OCI-M2 (cell line): ENCODE results near the gene NRXN3.

Experiments
- DNase-seq: peaks from one replicate; lab custom pipeline; 2025; ENCODE audit not compliant: unreplicated experiment; lab: John Stamatoyannopoulos, UW

Gene NRXN3

DNA sequence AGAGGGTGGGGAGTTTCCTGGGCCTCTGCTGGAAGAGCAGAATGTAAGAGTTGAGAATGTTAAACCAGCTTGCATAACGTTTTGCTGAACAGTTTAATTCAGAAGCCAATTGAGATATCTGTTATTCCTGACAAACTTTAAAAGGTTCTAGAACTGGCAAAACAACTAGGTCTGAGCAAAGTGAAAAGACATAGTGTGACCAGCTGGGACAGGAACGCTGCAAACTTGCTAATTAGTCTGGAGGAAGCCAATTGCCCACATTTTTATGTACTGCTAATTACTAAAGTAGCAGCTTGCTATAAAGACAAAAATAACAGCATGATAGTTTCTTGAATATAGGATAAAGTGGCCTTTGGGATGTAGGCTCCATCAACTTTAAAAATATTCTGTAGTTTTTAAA, 704.9 kb downstream of the NRXN3 start:
- no peak for DNase-seq

DNA sequence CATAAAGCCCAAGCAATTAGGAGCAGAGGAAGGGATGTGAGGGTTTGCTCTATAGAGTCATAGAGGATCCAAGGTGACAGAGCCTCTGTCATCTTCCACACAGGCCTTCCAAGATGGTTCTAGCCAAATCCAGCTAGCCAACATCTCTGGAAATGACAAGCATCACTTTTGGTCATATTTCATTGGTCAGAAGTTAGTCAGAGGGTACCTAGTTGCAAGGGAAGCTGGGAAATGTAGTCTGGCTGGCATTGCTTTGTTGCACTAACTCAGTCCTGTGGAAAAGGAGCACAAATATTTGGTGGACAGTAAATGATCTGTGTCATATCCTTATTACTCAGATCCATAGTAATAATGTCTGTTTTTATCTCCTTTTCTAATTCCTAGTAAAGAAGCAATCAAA, 715.7 kb downstream of the NRXN3 start:
- DNase-seq: no peak

DNA sequence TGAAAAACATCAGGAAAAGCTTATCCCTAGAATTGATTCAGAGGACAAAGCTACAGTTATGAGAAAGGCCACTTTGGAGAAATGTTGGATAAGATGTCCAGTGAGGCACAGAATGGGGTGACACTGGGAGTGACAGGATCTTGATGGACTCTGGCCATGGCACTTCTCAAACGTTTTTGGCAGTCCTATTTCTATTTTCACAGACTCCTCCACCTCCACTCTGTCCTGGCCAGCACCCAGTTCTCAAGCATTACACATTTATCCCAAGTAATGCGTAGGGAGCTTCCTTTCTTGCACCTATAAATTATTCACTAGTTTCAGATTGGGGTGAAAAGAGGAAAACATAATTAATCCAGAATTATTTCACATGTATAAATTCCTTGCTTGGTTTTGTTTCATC, 727.3 kb downstream of the NRXN3 start:
- no peak for DNase-seq

DNA sequence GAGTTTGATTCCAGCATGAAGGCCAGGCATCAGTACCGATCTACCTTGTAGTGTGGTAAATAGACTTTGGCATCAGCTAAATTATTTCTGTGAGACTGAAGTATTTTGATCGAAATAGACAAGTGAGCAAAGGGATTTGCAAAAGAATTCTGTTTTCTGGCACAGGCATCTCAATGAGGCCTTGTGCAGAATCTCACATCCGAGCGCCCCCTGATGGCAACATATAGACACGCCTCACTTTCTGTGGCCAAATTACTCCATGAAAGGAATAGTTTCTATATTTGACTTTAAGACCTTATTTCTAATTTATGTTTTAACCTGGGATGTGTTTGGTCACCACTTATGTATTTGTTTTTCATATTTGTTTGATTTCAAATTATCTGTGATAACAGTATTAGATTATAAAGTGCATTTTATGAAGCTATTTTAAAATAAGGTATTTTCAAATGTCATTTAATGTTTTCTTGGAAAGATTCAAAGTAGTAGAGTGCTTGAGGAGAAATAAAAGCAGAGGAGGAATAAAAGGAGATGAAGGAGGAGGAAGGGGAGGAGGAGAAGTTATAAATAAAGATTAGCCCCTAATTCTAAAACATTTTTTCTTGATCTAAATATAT, 731.9 kb downstream of the NRXN3 start:
- DNase-seq: no peak

DNA sequence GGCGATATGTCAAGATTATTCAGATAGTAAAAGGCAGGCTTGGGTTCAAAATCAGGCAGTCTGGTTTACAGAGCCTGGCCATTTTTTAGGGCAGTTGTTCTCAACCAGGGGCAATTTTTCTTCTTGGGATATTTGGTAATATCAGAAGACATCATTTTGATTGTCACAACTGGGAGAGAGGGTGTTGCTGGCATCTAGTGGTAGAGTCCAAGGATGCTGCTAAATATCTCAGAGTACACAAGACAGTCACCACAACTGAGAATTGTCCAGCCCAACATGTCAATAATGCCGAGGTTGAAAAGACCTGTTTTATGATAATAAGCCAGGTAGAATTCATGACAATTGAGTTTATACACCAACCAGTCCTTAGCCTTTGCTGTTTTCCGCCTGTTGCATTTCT, 733.9 kb downstream of the NRXN3 start:
- DNase-seq: no peak

DNA sequence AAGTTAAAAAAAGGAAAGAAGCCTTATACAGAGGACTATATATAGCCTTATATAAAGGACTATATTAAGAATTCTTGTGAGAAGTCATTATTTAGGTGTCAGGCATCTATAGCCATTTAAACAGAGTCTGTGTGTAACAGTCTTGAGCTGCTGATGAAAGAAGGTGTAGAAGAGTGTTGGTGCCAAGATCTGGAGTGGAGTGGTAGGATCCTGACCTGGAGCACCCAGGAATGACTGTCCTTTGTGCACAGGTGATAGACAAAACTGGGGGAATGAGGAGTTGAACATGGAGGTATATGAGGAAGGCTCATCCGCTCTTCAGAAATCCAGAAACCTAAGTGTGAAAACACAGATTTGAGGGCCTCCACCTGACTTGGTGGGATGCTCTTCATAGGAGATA, 747.3 kb downstream of the NRXN3 start:
- DNase-seq: no peak

DNA sequence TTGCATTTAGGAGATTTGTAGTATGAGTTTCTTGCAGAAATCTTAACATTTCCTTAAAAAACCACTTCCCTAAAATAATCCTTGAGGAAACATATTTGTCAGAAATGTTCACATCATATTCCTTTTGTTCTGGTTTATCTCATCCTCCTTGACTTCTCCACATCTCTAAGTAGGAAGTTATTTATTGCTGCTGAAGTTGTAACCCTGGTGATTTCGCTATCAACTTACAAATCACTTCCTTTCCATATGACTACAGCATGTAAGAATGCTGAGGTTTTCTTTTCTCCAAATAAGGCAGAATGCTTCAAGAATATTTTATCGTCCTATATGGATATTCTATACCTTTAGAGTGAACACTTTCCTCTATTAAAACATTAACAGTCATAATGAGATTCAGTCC, 751.7 kb downstream of the NRXN3 start:
- no peak for DNase-seq

DNA sequence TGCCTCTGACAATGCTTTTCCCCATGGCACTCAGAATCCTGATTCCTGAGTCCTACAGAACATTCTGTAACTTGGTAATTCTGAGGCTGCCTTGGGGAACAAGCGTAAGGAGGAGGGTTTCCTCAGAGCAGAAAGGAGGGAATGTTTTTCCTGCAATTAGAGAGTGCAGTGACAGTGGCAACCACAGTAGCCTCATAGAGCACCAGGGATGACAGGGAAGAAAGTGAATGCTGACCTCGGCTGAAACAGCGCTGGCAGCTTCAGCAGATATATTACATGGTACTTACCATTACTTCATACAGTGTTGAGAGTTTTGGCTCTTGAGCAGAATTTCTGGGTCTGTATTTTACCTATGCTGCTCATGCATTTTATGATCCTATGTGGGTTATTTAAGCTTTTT, 757.1 kb downstream of the NRXN3 start:
- DNase-seq: no peak

DNA sequence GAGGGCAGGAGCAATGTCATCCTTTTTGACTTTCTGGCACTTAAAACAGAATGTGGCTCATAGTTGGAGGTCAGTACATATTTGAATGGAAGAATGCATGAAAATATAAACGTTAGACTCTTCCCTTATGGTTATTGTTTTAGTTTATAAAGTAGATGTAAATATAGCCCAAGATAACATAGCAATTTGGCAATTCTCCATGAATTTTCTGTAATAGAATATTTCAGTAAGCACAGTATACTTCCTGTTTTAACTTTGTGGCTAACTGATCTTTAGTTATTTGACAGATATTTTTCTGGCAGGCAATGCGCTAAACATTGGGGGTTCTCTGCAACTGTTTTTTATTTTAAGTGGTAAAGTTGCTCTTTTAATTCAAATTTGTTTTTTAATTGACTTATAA, 763.0 kb downstream of the NRXN3 start:
- no peak for DNase-seq

DNA sequence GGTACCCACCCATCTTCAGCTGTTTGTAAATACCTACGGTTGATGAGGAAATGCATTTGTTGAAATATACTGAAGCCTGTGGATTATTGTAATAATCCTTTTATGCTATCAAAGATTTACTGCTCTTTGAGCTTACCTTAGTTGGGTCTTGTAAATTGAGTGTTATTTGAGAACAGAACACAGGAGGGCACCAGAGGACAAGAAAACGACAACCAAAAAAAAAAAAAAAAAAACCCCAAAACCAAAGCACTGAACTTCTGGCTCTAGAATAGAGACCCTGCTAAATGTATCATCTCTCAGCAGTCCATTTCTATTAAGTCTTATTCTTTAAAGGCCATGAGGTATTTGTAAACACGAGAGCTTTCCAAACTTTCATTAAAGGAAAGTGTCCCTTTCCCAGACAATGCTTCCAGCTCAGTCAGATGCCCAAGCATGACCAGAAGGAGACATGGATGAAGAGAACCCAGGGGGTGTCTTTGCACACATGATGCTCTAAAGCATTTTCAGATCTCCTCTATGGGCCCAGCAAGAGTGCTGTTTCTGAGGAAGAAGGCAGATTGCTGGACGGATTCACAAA, 763.9 kb downstream of the NRXN3 start:
- no peak for DNase-seq

DNA sequence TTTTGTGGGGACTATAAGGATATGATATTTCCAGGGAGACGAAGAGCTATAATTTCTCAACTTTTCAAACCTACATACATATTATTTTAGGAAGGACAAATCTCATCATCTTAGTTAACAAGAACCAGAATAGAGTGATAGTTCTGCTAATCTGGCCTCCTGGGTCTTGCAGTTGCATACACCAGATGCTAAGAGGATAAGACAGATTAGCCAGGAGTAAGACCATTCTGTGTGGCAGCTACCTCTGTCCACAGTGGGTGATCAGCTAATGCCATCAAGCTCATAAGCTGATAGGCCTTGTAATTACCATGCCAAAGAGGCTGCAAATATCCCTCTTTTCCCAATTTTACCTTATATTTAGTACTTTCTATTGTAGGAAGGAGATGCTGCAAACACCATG, 776.8 kb downstream of the NRXN3 start:
- no peak for DNase-seq

DNA sequence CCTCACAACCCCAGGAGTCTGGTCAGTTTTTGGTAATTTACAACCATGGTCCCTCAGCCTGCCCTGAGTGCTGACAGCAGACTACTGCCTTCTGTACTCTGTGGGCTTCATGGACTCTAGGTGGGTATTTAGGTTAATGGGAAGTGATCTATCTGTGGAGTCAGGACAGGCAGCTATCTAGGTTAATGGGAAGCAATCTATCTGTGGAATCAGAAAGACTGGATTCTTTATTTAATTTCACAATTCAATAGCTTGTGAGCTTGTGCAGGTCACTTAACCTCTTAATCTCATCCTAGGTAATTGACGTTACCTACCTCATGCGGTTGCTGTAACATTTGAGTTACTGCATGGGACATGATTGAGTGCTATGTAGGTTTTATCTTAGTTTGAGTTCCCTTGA, 777.5 kb downstream of the NRXN3 start:
- DNase-seq: no peak

DNA sequence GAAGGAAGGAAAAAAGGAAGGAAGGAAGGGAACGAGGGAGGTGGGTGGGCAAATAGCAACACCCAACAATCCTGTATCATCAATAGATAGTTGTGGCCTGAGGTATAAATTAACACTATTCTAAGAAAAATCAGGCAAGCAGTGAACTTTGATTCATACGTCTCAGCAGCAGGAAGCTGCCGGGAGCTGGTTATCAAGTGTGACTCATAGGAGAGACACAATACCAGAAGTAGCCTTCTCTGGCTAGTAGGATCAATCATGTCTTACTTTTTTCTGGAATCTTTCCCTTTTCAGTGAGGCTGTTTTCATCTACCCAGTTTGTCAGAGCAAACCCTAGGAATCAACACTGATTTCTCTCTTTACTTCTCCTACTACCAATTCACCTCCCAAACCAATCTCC, 780.5 kb downstream of the NRXN3 start:
- DNase-seq: no peak

DNA sequence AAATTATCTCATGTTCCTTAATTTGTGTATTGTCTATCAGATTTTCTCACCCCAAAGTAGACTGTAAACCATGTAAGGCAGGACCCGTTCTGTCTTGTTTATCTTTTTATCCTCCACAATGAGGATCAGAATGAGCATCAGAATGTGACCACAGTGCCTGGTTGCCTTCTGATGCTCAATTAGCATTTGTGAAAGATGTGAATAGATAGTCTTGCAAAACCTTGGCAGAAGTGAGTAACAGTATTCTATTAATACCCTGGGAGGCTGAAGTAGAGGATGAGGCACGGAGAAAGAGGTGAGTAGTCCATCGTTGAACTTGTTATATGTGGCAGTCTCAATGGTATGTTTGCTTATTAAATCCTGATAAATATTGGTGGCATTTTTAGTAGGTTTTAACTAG, 781.4 kb downstream of the NRXN3 start:
- DNase-seq: no peak

DNA sequence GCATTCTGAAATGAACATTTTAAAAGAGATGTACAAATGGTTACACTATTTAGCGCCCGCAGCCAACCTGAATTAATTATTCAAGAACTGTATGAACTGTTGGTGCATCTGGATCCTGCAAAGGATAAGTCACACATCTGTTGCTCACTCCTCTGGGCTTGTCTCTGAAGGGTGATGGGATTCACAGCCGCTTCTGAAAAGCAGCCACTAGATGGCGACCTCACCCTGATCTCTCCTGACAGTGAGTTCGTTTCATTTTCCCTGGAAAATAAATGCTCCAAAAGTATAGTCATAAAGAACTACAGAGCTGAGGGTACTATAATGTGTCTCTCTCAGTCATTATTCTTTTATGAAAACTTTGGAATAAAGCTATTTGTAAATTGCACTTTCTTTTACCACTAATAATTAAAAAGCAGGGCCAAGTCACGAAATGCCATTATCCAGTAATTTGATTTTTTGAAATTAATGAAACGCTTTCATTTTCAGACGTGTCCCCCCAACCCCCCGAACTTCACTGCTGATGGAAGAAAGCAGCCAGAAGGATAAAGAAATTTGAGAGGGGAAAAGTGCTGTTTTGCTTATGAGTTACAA, 789.6 kb downstream of the NRXN3 start:
- DNase-seq: no peak

DNA sequence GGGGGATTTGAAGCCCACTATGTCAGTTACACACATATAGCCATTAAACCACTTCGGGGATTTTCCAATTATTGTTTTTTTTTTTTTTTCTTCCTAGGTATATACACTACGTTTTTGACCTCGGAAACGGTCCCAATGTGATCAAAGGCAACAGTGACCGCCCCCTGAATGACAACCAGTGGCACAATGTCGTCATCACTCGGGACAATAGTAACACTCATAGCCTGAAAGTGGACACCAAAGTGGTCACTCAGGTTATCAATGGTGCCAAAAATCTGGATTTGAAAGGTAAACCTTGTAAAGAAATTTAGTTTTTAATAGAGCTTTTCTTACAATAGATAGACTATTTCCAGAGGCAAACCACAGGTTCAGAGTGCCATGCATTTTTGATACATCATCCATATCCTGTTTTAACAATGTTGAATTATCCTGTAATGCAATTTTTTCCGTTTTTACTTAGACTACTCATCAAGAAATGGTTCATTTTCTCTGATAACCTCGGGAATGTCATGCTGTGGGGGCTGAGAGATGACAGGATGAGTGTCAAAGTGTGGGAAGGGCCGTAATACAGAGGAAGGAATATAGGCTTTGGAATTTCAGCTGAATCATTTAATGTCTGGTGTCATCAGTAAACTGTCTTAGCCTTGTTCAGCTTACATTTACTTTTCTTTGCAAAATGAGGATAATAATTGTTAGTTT, 797.1 kb downstream of the NRXN3 start:
- DNase-seq: no peak

DNA sequence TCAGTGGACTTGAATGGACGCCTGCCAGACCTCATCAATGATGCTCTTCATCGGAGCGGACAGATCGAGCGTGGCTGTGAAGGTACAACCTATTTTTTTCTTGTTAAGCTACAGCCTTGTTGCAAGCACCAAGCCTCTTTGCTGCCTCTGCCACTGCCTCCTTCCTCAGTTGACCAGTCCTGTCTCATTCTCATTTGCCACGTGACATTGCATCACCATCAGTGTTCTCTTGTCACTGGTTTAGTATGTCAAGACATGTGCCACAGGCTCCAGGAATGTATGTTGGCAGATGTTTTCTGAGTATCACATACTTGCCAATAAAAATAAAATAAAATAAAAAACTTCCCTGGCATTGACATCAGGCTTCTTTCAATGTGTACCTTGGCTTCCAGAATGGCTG, 798.1 kb downstream of the NRXN3 start:
- no peak for DNase-seq

DNA sequence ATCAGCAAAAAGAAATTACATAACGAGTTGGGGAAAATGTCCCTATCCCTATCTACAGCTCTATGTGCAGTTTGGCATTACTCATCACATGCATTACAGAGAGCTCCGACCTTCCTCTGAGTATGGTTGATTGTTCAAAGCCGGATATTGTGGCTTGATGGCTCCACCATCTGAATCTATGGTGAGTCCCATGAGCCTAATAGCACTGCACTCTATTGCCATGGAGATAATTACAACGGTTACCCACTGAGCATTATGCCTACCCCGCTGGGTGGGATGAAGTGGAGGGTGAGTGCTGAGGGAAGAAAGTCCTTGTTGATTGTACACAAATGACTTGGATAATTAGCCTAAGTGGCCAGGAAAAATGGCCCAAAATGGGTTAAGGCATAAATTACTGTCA, 800.5 kb downstream of the NRXN3 start:
- no peak for DNase-seq

DNA sequence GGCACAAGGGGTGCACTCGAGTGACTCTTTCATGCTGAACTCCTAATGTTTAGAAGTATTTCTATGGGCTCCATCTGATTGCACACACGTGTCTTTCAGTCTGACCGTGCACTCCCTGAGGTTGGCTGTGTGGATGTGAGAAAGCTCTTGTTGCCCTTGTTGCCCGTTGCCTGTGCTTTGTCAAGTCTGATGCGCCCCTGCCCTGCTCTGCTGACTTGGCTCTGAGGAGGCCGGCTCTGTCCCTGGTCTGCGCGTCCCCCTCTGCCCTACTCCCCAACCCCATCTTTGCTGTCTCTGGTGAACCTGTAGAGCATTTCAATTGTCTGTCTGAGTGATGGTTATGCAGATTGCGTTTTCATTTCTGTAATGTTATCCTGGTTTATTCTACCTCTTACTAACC, 802.3 kb downstream of the NRXN3 start:
- no peak for DNase-seq

DNA sequence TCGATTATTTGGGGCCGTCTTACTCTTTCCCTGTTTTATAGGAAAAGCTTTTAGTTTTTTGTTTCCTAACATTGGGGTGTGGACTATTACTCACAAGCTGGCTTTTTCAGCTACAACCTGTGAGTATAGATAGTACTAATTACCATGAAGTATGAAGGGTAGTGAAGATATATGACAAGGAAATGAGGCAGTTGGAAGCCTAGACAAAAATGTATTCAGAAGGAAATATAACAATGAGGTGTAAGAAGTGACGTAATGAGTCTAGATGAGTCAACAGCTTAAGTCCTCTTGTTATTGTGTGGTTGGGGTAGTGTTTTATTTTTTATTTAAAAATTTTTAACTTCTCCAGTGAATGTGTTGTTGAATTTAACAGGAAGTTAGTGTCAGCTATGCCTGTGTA, 804.5 kb downstream of the NRXN3 start:
- DNase-seq: no peak

DNA sequence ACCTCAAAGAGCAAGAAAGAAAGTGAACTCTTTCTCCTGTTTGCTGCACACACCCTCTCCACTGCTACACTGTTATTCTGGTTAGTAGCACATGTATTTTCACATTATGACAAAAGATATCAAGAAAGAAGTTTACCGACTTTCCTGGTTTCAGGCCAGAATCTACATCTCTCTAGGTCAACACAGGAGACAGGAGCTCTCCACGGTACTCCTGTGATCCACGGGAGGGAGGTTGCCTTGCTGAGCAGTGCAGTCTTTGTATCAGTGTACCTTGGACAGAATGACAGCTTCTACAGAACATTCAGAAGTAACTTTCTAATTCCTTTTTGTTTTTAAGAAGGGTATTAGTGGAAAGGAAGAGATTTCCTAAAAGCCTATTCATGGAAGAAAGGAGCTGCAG, 805.6 kb downstream of the NRXN3 start:
- no peak for DNase-seq

DNA sequence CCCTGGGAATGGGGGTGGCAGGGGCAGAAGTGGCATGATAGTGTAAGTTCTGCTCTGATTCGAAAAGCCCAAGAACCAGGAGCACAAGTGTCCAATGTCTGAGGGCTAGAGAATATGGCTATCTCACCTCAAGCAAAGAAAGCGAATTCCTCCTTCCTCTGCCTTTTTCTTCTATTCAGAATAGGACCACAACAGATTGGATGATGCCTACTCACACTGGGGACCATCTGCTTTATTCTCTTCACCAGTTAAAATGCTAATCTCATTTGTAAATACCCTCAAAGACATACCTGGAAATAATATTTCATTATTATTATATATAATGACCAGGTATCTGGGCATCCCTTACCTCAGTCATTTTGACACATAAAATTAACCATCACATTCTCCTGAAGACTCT, 808.7 kb downstream of the NRXN3 start:
- DNase-seq: no peak

DNA sequence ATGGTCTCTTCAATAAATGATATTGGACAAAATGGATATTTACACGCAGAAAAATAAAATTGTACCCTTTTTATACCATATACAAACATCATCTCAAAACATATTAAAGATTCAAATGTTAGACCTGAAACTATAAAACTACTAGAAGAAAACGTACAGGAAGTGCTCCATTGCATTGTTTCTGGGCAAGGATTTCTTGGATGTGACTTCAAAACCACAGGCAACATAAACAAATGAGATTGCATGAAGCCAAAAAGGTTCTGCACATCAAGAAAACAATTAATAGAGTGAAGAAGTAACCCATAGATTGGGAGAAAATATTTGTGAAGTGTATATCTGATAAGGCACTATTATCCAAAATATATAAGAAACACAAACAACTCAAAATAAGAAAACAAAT, 812.4 kb downstream of the NRXN3 start:
- DNase-seq: no peak
